GM19043 (cell line): ENCODE data around the gene KIAA0232.

Experiments used
- ATAC-seq: cut with Tn5 transposase; IDR thresholded peaks from one replicate; pipeline ENCODE4 v1.9.1; 2021; ENCODE audit warnings: low read depth; ENCODE audit not compliant: unreplicated experiment

KIAA0232 gene

DNA sequence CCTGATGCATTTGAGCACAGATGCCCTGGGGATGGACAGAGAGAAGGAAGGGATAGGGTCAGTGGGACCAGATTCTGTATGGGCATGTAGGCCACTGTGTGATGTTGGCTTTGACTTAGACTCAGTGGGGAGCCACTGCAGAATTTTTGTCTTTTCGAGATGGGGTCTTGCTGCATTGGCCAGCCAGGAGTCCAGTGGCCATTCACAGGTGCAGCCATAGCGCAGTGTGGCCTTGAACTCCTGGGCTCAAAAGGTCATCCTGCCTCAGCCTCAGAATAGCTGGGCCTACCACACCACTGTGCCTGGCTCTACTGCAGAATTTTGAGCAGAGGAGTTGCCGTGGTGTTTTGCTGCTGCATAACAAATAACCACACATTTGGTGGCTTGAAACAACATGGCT is 149.9 kb downstream of the KIAA0232 start:
- ATAC-seq = no peak

DNA sequence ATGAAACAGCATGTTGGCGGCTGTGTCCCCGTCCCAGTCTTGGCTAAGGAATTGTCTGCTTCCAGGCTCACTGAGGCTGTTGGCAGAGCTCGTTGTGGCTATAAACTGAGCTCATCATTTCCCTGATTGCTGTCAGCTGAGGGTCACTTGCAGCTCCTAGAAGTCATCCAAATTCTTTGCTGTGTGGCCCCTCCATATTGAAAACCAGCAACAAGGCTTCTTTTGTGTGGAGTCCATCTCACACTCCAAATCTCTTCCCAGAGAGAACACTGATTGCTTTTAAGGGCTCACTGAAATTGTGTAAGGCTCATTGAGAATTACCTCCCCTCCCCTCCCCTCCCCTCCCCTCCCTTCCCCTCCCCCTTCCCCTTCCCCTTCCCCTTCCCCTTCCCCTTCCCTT is 150.4 kb downstream of the KIAA0232 start:
- no peak for ATAC-seq
